Measurements from ENCODE around the gene IGFL2. TPM values are rescaled to one million over a fixed set of nuclear protein-coding genes. Genes with fewer than 3 reads are reported as not detected.

The IGFL2 gene
- total RNA-seq, 1 donor from 2014 or later = not detected

DNA sequence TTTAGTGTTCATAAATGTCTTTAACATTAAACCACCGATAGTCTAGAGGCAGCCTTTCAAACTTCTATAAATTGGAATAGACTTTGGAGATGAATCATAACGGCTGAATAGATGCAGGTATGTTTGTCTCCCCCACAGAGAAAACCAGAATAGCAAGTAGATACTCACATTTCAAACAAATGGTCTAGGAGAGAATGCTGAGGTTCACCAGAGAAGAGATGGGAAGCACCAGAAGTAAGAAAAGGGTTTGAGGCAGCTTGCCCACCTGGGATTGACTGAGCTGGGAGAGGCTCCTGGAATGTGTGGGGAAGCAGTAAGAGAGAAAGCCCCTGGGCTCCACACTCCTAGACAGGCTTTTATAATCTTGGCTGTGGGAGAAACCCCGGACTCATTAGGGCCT, 29.9 kb upstream of the IGFL2 start:
- H3K4me3 Mint-ChIP-seq = no peak overlapping the region
- no peaks in the 10 kb centered on the region for H3K36me3 Mint-ChIP-seq
- Histone ChIP-seq H2AFZ (replicated peaks) (no peak overlapping the region), H3K9me3 (ENCODE audit: low read depth) (no peaks in the 10 kb centered on the region), H3K79me2 (ENCODE audit: low read depth) (no peaks in the 10 kb centered on the region), H3K4me1 (peaks cover 11% of the 10 kb centered on the region), H3K27me3 (no peaks in the 10 kb centered on the region), H3K9ac (no peak overlapping the region), H3K4me2 (no peak overlapping the region), H4K20me1 (ENCODE audit: low read depth) (no peaks in the 10 kb centered on the region), H3F3A (ENCODE audit: low read depth) (no peaks in the 10 kb centered on the region), H3K27ac (no peak overlapping the region), H3K4me3 (no peak overlapping the region), H3K36me3 (no peaks in the 10 kb centered on the region)
- H3K27ac Mint-ChIP-seq = no peak overlapping the region
- peaks cover 4% of the 10 kb centered on the region for H3K4me1 Mint-ChIP-seq
- peaks cover 2% of the 10 kb centered on the region for H3K9me3 Mint-ChIP-seq
- no peak for DNase-seq (ENCODE audit: low spot score)
- no peaks in the 10 kb centered on the region for H3K27me3 Mint-ChIP-seq (ENCODE audit: insufficient read depth, low read depth)
- TF ChIP-seq EZH2 (IDR thresholded peaks at IDR 0.05) = no peak
- TF ChIP-seq CTCF (IDR thresholded peaks at IDR 0.05) = no peak
- no peak for TF ChIP-seq EZH2phosphoT487 (IDR thresholded peaks at IDR 0.05)

DNA sequence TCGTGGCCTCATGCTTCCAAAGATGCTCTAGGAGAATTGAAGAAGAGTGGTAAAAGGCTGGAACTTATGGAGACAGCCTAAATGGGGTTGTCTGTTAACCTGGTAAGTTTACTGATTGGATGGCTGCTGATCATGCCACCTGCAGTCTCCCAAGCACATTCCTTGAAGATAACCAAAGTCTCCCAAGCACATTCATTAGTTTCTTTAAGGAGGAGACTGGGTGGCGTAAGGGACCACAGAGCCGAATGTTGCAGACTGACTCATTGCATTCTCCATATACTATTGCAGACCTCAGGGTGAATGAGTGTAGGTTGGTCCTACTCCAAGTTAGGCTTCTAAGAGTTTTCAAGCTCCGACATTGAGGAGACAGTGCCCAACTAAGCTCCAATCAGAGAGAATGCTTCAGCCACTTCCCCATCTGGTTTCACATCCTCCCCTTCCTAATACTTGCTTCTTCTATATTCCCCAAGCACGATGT, 23.4 kb upstream of the IGFL2 start, which contains the start of gene IGFL3:
Gene IGFL3 (minus strand): TSS at position 51 of the 478 bp plus-strand sequence. CDS start 39 bp downstream, at position 12.
- Histone ChIP-seq H3K9me3 (ENCODE audit: low read depth) (no peaks in the 10 kb centered on the region), H3K9ac (no peak within 1 kb of the TSS), H3K27me3 (no peaks in the 10 kb centered on the region), H3K27ac (no peak within 1 kb of the TSS), H3F3A (ENCODE audit: low read depth) (no peaks in the 10 kb centered on the region), H3K79me2 (ENCODE audit: low read depth) (no peaks in the 10 kb centered on the region), H3K36me3 (no peaks in the 10 kb centered on the region), H2AFZ (replicated peaks) (no peak within 1 kb of the TSS), H3K4me1 (peaks cover 11% of the 10 kb centered on the region), H3K4me2 (no peak within 1 kb of the TSS), H4K20me1 (ENCODE audit: low read depth) (no peaks in the 10 kb centered on the region), H3K4me3 (no peak within 1 kb of the TSS)
- Mint-ChIP-seq H3K4me1 (no peaks in the 10 kb centered on the region), H3K27me3 (ENCODE audit: insufficient read depth, low read depth) (no peaks in the 10 kb centered on the region), H3K4me3 (no peak within 1 kb of the TSS), H3K27ac (peak within 1 kb of the TSS; percentile 12), H3K36me3 (no peaks in the 10 kb centered on the region), H3K9me3 (peaks cover 9% of the 10 kb centered on the region)
- TF ChIP-seq CTCF (IDR thresholded peaks at IDR 0.05) = no peak
- TF ChIP-seq EZH2 (IDR thresholded peaks at IDR 0.05) = no peak
- no peak for TF ChIP-seq EZH2phosphoT487 (IDR thresholded peaks at IDR 0.05)
- DNase-seq (ENCODE audit: low spot score) = no peak

DNA sequence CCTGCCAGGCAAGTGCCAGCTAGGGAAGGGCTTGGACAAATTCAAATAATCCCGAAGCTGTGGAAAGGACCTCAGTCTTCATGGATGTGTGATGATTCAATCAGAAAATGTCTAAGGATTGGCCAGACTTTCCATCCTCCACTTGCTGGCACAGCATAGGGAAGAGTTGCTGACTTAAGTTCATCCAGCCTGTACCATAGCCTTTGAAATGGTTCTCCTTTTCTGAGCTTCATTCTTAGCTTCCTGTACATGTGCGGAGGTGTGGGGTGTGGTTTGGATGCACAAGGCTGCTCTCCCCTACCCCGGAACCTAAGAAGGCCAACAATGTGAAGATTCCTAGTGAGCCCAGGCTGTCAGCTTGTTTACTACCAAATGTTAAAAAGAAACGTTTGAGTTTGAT, 22.6 kb upstream of the IGFL2 start:
- Mint-ChIP-seq H3K27me3 (ENCODE audit: insufficient read depth, low read depth) (no peaks in the 10 kb centered on the region), H3K4me1 (no peaks in the 10 kb centered on the region), H3K36me3 (no peaks in the 10 kb centered on the region), H3K9me3 (peaks cover 7% of the 10 kb centered on the region), H3K27ac (no peak overlapping the region), H3K4me3 (no peak overlapping the region)
- H3K4me3 ChIP-seq = no peak overlapping the region
- H3K9ac ChIP-seq = no peak overlapping the region
- peaks cover 11% of the 10 kb centered on the region for H3K4me1 ChIP-seq
- no peaks in the 10 kb centered on the region for H3F3A ChIP-seq (ENCODE audit: low read depth)
- H3K9me3 ChIP-seq (ENCODE audit: low read depth) = no peaks in the 10 kb centered on the region
- no peaks in the 10 kb centered on the region for H3K27me3 ChIP-seq
- H2AFZ ChIP-seq (replicated peaks) = no peak overlapping the region
- H4K20me1 ChIP-seq (ENCODE audit: low read depth) = no peaks in the 10 kb centered on the region
- TF ChIP-seq EZH2 (IDR thresholded peaks at IDR 0.05) (no peak), CTCF (IDR thresholded peaks at IDR 0.05) (no peak), EZH2phosphoT487 (IDR thresholded peaks at IDR 0.05) (no peak)
- no peak overlapping the region for H3K4me2 ChIP-seq
- no peak for DNase-seq (ENCODE audit: low spot score)
- no peaks in the 10 kb centered on the region for H3K36me3 ChIP-seq
- no peak overlapping the region for H3K27ac ChIP-seq
- H3K79me2 ChIP-seq (ENCODE audit: low read depth) = no peaks in the 10 kb centered on the region
